HEK293 (cell line): Measurements from ENCODE around the gene NKX1-1.

Experiments
- CTCF ChIA-PET: fragments of 350-600 bp; formaldehyde crosslinking; extraction: SDS; loops from one replicate; lab custom pipeline; 2021; ENCODE audit warnings: antibody characterized with exemption; lab: Yijun Ruan, JAX
- POLR2A ChIA-PET: fragments of 300-600 bp; formaldehyde crosslinking; extraction: SDS; loops from one replicate; lab custom pipeline; 2020; ENCODE audit warnings: antibody characterized with exemption, inconsistent platforms; lab: Yijun Ruan, JAX
- H3K27ac ChIP-seq: fragments of 200-500 bp; sonication (Bioruptor generic); 2 replicates; pipeline ENCODE4 v1.5.1; 2014; ENCODE audit warnings: low read depth, low read length, control low read depth, inconsistent platforms; ENCODE audit errors: extremely low read depth
- H3K36me3 ChIP-seq, 2 experiments: fragments of 200-500 bp in 1 of 2; sonication (Bioruptor generic) in 1 of 2; 1 replicate in 1 of 2; 2 replicates in 1 of 2; pipeline ENCODE4 v1.5.1; 2014 to 2017; ENCODE audit warnings: inconsistent platforms in 2 of 2, low read length in 2 of 2; ENCODE audit not compliant: control insufficient read depth in 2 of 2, insufficient read depth in 1 of 2
- H3K4me1 ChIP-seq: fragments of 200-500 bp; sonication (Bioruptor generic); 2 replicates; pipeline ENCODE4 v1.5.1; 2014; ENCODE audit warnings: mild to moderate bottlenecking, low read length, inconsistent platforms; ENCODE audit not compliant: control insufficient read depth, insufficient read depth
- H3K4me3 ChIP-seq: 2 replicates; pipeline ENCODE4 v1.5.1; 2011; ENCODE audit warnings: low read depth, mild to moderate bottlenecking, control low read depth, low read length, moderate library complexity
- H3K9me3 ChIP-seq: fragments of 200-500 bp; sonication (Bioruptor generic); 2 replicates; pipeline ENCODE4 v1.5.1; 2014; ENCODE audit warnings: low read depth, low read length, inconsistent platforms; ENCODE audit not compliant: control insufficient read depth, insufficient read depth
- KLF10 ChIP-seq: fragments of 450-650 bp; IDR thresholded peaks from 2 replicates; pipeline ENCODE4 v1.5.1; 2018; ENCODE audit warnings: missing biosample characterization, mild to moderate bottlenecking, missing genetic modification characterization
- SCRT1 ChIP-seq: fragments of 450-650 bp; formaldehyde crosslinking; IDR thresholded peaks from 2 replicates; pipeline ENCODE4 v1.5.1; 2016; ENCODE audit warnings: missing biosample characterization, missing genetic modification characterization, borderline replicate concordance
- SP2 ChIP-seq: fragments of 450-650 bp; formaldehyde crosslinking; IDR thresholded peaks from 2 replicates; pipeline ENCODE4 v1.5.1; 2016; ENCODE audit warnings: missing biosample characterization, missing genetic modification characterization
- TCF7L2 ChIP-seq: IDR thresholded peaks from 2 replicates; pipeline ENCODE4 v1.6.1; 2011; ENCODE audit warnings: low read depth, mild to moderate bottlenecking, inconsistent platforms, low read length, moderate library complexity, borderline replicate concordance
- ZNF155 ChIP-seq: fragments of 450-650 bp; formaldehyde crosslinking; IDR thresholded peaks from 2 replicates; pipeline ENCODE4 v1.5.1; 2016; ENCODE audit warnings: missing biosample characterization, missing genetic modification characterization
- ZNF174 ChIP-seq: fragments of 450-650 bp; formaldehyde crosslinking; IDR thresholded peaks from 2 replicates; pipeline ENCODE4 v1.5.0; 2017; ENCODE audit warnings: missing biosample characterization, mild to moderate bottlenecking, missing genetic modification characterization
- ZNF248 ChIP-seq: fragments of 450-650 bp; formaldehyde crosslinking; IDR thresholded peaks from 2 replicates; pipeline ENCODE4 v1.5.1; 2017; ENCODE audit warnings: missing biosample characterization, missing genetic modification characterization
- ZNF350 ChIP-seq: fragments of 450-650 bp; formaldehyde crosslinking; IDR thresholded peaks from 2 replicates; pipeline ENCODE4 v1.5.0; 2017; ENCODE audit warnings: missing biosample characterization, mild to moderate bottlenecking, missing genetic modification characterization
- ZNF37A ChIP-seq: fragments of 450-650 bp; IDR thresholded peaks from 2 replicates; pipeline ENCODE4 v1.5.1; 2018; ENCODE audit warnings: missing biosample characterization, missing genetic modification characterization
- ZNF510 ChIP-seq: fragments of 450-650 bp; formaldehyde crosslinking; IDR thresholded peaks from 2 replicates; pipeline ENCODE4 v1.5.1; 2018; ENCODE audit warnings: mild to moderate bottlenecking, missing genetic modification characterization, missing biosample characterization; ENCODE audit not compliant: insufficient replicate concordance
- ZNF521 ChIP-seq: fragments of 450-650 bp; formaldehyde crosslinking; IDR thresholded peaks from 2 replicates; pipeline ENCODE4 v1.5.1; 2017; ENCODE audit warnings: missing biosample characterization, mild to moderate bottlenecking, missing genetic modification characterization
- ZNF571 ChIP-seq: fragments of 450-650 bp; formaldehyde crosslinking; IDR thresholded peaks from 2 replicates; pipeline ENCODE4 v1.5.0; 2017; ENCODE audit warnings: missing biosample characterization, missing genetic modification characterization
- ZNF624 ChIP-seq: fragments of 450-650 bp; formaldehyde crosslinking; IDR thresholded peaks from 2 replicates; pipeline ENCODE4 v1.5.1; 2017; ENCODE audit warnings: missing biosample characterization, missing genetic modification characterization
- ZNF747 ChIP-seq: fragments of 450-650 bp; formaldehyde crosslinking; IDR thresholded peaks from 2 replicates; pipeline ENCODE4 v1.5.1; 2016; ENCODE audit warnings: missing biosample characterization, missing genetic modification characterization
- ZNF837 ChIP-seq: fragments of 450-650 bp; formaldehyde crosslinking; IDR thresholded peaks from 2 replicates; pipeline ENCODE4 v1.5.1; 2016; ENCODE audit warnings: missing biosample characterization, missing genetic modification characterization
- TF ChIP-seq, protein P1 (sequence below): fragments of 450-650 bp; IDR thresholded peaks from 2 replicates; pipeline ENCODE4 v1.5.1; 2018; ENCODE audit warnings: missing biosample characterization, missing genetic modification characterization
- TF ChIP-seq, protein P2 (sequence below): fragments of 450-650 bp; formaldehyde crosslinking; IDR thresholded peaks from 2 replicates; pipeline ENCODE4 v1.5.1; 2017; ENCODE audit warnings: missing biosample characterization, missing genetic modification characterization
- TF ChIP-seq, protein P3 (sequence below): fragments of 450-650 bp; formaldehyde crosslinking; IDR thresholded peaks from 2 replicates; pipeline ENCODE4 v1.5.1; 2016; ENCODE audit warnings: missing biosample characterization, missing genetic modification characterization
- TF ChIP-seq, protein P4 (sequence below): fragments of 450-650 bp; formaldehyde crosslinking; IDR thresholded peaks from 2 replicates; pipeline ENCODE4 v1.5.1; 2016; ENCODE audit warnings: missing biosample characterization, missing genetic modification characterization
- TF ChIP-seq, protein P5 (sequence below): fragments of 450-650 bp; formaldehyde crosslinking; IDR thresholded peaks from 2 replicates; pipeline ENCODE4 v1.5.1; 2016; ENCODE audit warnings: missing biosample characterization, missing genetic modification characterization
- TF ChIP-seq, protein P6 (sequence below): fragments of 450-650 bp; formaldehyde crosslinking; IDR thresholded peaks from 2 replicates; pipeline ENCODE4 v1.5.1; 2016; ENCODE audit warnings: missing biosample characterization, missing genetic modification characterization, borderline replicate concordance
- TF ChIP-seq, protein P7 (sequence below): fragments of 450-650 bp; formaldehyde crosslinking; IDR thresholded peaks from 2 replicates; pipeline ENCODE4 v1.5.1; 2017; ENCODE audit warnings: missing biosample characterization, missing genetic modification characterization
- TF ChIP-seq, protein P8 (sequence below): fragments of 450-650 bp; formaldehyde crosslinking; IDR thresholded peaks from 2 replicates; pipeline ENCODE4 v1.5.1; 2016; ENCODE audit warnings: missing biosample characterization, missing genetic modification characterization

Gene NKX1-1

DNA sequence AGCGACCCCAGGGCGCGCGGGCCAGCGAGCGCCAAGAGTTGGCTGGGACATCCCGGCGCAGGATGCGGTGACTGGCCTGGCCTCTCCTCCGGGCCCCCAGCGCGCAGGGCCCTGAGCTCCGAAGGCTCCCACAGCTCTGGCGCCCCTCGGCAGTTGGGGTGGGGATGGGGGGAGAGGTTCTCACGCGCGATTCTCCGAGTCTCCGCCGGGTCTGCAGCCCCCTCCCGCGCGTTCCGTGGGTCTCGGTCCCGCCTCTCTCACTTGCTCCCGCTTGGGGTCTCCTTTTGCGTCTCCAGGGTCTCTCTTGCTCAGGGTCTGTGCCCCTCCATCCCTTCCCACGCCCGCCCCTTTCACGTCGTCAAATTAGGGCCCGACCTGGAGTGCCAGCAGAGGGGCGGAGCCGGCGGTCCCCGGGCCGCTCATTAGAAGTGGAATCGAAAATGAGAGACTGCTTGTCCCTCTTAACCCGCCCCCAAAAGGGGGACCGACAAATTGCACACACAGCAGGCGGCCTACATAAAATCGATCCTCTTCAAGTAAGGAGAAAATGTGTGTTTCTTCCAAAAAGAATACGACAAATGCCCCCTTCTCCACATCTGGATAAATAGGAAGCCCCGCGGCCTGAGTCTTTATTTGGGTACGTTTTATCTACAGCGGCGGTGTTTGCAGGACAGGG lies 877 bp upstream of the NKX1-1 start:
- POLR2A ChIA-PET: no interaction called here
- Histone ChIP-seq H3K9me3 (no peaks in the 10 kb centered on the region), H3K27ac (no peak overlapping the region), H3K4me1 (no peaks in the 10 kb centered on the region), H3K4me3 (no peak overlapping the region), H3K36me3 (no peaks in the 10 kb centered on the region)
- CTCF ChIA-PET: no interaction called here
- no peak for TF ChIP-seq ZNF571 (tag by site-specific recombination)
- TF ChIP-seq ZNF624 (tag by site-specific recombination): no peak
- TF ChIP-seq ZNF521: no peak
- TF ChIP-seq, protein P1, sequence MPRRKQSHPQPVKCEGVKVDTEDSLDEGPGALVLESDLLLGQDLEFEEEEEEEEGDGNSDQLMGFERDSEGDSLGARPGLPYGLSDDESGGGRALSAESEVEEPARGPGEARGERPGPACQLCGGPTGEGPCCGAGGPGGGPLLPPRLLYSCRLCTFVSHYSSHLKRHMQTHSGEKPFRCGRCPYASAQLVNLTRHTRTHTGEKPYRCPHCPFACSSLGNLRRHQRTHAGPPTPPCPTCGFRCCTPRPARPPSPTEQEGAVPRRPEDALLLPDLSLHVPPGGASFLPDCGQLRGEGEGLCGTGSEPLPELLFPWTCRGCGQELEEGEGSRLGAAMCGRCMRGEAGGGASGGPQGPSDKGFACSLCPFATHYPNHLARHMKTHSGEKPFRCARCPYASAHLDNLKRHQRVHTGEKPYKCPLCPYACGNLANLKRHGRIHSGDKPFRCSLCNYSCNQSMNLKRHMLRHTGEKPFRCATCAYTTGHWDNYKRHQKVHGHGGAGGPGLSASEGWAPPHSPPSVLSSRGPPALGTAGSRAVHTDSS (tag by site-specific recombination): no peak
- TF ChIP-seq SCRT1: no peak
- no peak for TF ChIP-seq ZNF174 (tag by site-specific recombination)
- no peak for TF ChIP-seq ZNF155 (tag by site-specific recombination)
- no peak for TF ChIP-seq ZNF350 (tag by site-specific recombination)

DNA sequence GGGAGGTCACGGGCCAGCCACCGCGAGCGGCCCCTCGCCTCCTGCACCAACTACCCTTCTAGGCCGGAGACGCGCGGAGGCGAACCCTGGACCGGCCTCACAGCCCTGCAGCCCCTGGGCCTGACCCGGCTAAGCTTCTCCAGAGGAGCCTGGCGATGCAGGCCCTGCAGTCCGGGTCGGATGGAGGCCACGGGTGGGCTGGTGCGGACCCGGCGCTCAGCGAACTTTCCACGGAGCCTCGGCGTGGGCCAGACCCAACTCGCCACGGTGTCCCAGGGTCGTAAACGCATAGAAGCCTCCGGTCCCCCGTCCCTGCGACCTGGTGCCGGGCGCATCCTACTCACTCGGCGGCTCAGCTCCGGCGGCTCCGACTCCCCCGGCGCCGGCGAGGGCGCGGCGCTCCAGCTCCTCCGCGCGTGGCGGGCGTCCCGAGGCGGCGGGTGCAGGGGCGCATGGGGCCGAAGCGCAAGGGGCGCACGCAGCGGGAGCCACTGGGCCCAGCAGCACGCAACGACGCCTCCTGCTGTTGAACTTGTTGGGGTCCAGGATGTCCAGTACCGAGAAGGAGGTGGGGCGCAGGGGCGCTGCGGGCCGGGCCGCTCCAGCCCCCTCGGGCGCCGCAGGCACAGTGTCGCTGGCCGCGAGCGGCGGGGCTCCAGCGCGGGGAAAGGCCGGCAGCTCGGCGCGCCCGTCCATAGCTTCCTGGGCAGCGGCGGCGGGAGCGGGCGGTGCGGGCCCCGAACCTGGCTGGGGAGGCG lies 427 bp downstream of the NKX1-1 start:
- no peaks in the 10 kb centered on the region for H3K9me3 ChIP-seq
- POLR2A ChIA-PET: no interaction called here
- no peaks in the 10 kb centered on the region for H3K4me1 ChIP-seq
- CTCF ChIA-PET: no interaction called here
- H3K4me3 ChIP-seq: no peak overlapping the region
- H3K36me3 ChIP-seq: no peaks in the 10 kb centered on the region
- no peak overlapping the region for H3K27ac ChIP-seq
- TF ChIP-seq, protein P2, sequence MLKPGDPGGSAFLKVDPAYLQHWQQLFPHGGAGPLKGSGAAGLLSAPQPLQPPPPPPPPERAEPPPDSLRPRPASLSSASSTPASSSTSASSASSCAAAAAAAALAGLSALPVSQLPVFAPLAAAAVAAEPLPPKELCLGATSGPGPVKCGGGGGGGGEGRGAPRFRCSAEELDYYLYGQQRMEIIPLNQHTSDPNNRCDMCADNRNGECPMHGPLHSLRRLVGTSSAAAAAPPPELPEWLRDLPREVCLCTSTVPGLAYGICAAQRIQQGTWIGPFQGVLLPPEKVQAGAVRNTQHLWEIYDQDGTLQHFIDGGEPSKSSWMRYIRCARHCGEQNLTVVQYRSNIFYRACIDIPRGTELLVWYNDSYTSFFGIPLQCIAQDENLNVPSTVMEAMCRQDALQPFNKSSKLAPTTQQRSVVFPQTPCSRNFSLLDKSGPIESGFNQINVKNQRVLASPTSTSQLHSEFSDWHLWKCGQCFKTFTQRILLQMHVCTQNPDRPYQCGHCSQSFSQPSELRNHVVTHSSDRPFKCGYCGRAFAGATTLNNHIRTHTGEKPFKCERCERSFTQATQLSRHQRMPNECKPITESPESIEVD (tag by site-specific recombination): no peak
- TF ChIP-seq ZNF510 (tag by site-specific recombination): no peak
- TF ChIP-seq ZNF521: no peak
- no peak for TF ChIP-seq ZNF248
- no peak for TF ChIP-seq ZNF37A (tag by site-specific recombination)
- TF ChIP-seq, protein P3, sequence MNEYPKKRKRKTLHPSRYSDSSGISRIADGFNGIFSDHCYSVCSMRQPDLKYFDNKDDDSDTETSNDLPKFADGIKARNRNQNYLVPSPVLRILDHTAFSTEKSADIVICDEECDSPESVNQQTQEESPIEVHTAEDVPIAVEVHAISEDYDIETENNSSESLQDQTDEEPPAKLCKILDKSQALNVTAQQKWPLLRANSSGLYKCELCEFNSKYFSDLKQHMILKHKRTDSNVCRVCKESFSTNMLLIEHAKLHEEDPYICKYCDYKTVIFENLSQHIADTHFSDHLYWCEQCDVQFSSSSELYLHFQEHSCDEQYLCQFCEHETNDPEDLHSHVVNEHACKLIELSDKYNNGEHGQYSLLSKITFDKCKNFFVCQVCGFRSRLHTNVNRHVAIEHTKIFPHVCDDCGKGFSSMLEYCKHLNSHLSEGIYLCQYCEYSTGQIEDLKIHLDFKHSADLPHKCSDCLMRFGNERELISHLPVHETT (tag by site-specific recombination): no peak
- TF ChIP-seq, protein P4, sequence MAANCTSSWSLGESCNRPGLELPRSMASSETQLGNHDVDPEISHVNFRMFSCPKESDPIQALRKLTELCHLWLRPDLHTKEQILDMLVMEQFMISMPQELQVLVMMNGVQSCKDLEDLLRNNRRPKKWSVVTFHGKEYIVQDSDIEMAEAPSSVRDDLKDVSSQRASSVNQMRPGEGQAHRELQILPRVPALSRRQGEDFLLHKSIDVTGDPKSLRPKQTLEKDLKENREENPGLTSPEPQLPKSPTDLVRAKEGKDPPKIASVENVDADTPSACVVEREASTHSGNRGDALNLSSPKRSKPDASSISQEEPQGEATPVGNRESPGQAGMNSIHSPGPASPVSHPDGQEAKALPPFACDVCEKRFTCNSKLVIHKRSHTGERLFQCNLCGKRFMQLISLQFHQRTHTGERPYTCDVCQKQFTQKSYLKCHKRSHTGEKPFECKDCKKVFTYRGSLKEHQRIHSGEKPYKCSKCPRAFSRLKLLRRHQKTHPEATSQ (tag by site-specific recombination): no peak
- TF ChIP-seq TCF7L2: no peak
- no peak for TF ChIP-seq ZNF747 (tag by site-specific recombination)
- TF ChIP-seq, protein P5, sequence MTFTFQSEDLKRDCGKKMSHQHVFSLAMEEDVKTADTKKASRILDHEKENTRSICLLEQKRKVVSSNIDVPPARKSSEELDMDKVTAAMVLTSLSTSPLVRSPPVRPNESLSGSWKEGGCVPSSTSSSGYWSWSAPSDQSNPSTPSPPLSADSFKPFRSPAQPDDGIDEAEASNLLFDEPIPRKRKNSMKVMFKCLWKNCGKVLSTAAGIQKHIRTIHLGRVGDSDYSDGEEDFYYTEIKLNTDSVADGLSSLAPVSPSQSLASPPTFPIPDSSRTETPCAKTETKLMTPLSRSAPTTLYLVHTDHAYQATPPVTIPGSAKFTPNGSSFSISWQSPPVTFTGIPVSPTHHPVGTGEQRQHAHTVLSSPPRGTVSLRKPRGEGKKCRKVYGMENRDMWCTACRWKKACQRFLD (tag by site-specific recombination): no peak
- TF ChIP-seq, protein P6, sequence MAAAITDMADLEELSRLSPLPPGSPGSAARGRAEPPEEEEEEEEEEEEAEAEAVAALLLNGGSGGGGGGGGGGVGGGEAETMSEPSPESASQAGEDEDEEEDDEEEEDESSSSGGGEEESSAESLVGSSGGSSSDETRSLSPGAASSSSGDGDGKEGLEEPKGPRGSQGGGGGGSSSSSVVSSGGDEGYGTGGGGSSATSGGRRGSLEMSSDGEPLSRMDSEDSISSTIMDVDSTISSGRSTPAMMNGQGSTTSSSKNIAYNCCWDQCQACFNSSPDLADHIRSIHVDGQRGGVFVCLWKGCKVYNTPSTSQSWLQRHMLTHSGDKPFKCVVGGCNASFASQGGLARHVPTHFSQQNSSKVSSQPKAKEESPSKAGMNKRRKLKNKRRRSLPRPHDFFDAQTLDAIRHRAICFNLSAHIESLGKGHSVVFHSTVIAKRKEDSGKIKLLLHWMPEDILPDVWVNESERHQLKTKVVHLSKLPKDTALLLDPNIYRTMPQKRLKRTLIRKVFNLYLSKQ (tag by site-specific recombination): no peak
- TF ChIP-seq, protein P7, sequence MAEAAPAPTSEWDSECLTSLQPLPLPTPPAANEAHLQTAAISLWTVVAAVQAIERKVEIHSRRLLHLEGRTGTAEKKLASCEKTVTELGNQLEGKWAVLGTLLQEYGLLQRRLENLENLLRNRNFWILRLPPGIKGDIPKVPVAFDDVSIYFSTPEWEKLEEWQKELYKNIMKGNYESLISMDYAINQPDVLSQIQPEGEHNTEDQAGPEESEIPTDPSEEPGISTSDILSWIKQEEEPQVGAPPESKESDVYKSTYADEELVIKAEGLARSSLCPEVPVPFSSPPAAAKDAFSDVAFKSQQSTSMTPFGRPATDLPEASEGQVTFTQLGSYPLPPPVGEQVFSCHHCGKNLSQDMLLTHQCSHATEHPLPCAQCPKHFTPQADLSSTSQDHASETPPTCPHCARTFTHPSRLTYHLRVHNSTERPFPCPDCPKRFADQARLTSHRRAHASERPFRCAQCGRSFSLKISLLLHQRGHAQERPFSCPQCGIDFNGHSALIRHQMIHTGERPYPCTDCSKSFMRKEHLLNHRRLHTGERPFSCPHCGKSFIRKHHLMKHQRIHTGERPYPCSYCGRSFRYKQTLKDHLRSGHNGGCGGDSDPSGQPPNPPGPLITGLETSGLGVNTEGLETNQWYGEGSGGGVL (tag by site-specific recombination): no peak
- TF ChIP-seq ZNF837 (tag by site-specific recombination): no peak
- TF ChIP-seq KLF10 (tag by site-specific recombination): no peak
- TF ChIP-seq SP2: no peak
- TF ChIP-seq, protein P8, sequence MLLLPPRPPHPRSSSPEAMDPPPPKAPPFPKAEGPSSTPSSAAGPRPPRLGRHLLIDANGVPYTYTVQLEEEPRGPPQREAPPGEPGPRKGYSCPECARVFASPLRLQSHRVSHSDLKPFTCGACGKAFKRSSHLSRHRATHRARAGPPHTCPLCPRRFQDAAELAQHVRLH (tag by site-specific recombination): no peak
